GM19397 (cell line): Measurements from ENCODE around the gene TRIB2.

ENCODE experiments used
- ATAC-seq: cut with Tn5 transposase; IDR thresholded peaks from one replicate; pipeline ENCODE4 v1.9.1; 2021; ENCODE audit warnings: mild to moderate bottlenecking, moderate library complexity; ENCODE audit not compliant: unreplicated experiment

Gene TRIB2

DNA sequence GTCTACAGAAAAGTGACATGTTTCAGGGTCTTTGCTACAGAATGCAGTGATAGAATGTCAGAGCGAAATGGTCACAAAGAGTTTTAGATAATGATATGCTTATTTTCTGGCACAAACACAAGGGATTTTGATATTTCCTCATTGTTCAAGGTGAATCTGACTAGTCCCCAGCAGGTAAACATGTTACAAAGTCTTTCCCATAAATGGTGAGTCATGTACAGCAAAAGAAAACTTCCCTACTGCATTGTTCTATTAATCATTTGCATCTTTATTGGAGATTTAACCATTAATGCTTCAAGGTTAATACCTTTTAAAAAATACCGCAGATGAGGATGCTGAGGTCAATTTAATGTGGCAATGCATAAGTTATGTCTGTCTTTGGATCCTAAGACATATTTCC is 19.1 kb upstream of the TRIB2 start:
- ATAC-seq = no peak

GRCh38 chr2:12700989-12701388 is 15.7 kb upstream of the TRIB2 start:
- no peak for ATAC-seq

- ATAC-seq = no peak
Measured at GRCh38 chr2:12701786-12702167, 15.0 kb upstream of the TRIB2 start.

DNA sequence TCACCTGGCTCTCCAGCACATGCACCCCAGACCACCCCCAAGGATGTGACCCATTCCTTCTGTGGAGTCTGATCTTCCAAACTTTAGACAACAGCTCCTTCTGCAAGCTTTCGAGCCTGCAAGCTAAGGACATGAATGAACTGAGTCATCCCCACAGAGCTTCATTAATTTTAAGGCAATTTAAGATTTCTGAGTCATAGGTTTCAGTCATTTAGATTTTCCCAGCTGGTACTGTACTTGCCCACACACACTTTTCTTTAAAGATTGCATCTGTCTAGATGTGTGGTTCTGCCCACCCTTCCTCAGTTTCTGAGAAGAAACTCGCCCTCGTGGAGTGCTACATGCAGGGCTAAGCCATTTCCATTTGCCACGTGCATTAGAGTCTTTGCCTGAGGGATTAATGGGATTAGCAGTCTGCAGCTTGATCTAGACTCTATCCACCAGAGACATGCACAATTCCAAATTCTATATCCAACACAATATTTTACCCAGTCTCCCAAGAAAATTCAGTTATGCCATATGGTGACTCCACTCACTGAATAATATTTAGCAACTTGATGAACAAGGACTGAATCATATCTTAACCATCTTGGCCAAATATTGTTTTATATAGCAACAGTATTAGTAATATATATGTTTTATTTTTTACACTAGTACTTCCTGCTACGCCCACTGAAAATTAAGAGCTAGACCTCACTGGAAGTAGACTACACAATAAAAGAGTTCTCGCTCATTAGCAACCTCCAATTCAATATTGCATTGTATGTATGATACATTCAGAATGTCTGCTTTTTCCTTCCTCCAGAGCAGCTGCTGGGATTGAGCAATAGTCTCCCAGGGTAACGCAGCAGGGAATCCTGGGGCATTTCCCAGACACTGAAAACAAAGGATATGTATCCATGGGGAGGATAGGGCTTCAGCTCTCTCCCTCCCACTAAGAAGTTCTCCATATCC is 14.3 kb upstream of the TRIB2 start:
- ATAC-seq = no peak

- ATAC-seq = no peak
Measured at GRCh38 chr2:12704378-12704777, 12.4 kb upstream of the TRIB2 start.

DNA sequence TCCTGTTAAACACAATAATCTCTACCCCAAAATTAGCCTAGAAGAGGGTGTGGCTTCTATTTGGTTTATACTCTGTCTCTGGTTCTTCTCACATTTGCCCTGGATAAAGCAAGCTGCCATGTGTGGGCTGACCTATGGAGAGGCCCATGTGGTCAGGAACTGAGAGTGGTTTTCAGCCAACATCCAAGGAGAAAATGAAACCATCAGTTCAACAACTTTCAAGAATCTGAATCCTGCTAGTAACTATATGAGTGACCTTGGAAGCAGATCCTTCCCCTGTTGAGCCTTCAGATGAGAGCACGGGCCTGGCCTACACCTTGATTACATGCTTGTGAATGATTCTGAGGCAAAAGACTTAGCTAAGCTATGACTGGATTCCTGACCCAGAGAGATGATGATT is 11.5 kb upstream of the TRIB2 start:
- ATAC-seq = no peak

DNA sequence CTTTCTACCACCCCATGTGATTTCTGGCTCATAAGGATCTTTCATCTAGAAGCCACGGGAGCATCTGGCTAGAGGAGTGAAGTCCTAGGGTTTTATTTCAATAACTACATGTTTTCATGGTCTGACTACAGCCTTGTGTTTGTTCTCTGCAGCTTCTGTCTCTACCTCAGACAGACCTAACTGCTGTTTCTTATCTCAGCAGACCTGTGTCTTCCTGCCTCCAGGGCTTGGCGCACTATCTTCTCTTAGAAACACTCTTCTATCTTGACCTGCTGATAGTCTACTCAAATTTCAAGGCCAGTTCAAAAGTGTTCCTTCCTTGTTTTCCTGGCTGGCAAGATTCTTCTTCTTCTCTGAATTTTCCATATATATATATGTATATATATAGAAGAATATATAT is 11.0 kb upstream of the TRIB2 start:
- no peak for ATAC-seq

DNA sequence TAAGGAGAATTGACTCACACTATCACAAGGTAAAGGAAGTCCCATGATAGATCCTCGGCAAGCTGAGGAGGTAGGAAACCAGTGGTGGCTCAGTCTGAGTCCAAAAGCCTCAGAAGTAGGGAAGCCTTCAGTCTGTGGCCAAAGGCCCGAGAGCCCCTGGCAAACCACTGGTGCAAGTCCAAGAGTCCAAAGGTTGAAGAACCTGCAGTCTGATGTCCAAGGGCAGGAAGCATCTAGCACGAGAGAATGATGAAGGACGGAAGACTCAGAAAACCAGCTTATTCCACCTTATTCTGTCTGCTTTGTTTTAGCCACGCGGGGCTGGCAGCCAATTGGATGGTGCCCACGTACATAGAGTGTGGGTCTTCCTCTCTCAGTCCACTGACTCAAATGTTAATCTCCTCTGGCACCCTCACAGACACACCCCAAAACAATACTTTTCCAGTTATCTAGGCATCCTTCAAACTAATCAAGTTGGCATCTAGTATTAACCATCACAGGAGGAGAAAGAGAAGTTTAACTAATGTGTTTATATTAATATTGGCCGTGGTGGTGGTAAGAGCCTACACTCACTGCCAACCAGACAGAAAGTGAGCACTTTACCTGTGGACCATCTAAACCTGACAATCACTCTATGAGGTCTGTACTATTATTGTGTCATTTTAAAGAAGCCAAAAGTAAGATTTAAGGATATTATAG is 8.1 kb upstream of the TRIB2 start:
- ATAC-seq = no peak

- no peak for ATAC-seq
Measured at GRCh38 chr2:12709207-12709522, 7.6 kb upstream of the TRIB2 start.

DNA sequence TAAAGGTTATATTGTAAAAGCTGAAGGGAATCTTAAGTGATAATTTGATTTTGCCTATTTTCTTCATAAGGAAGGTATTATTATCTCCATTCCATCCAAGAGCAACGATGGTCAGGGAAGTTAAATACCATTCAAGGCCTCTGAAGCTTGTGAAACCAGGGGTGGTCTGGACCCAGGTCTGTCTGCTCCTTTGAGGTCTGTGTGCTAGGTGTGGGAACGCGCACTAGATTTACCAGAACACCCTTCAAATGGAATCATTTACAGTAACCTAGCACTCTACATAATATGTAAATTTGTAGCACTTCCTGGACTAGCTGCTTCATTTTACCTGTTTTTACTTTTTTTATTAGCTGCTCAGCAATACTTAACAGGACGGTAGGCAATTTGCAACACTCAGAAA is 6.4 kb upstream of the TRIB2 start:
- ATAC-seq = no peak

DNA sequence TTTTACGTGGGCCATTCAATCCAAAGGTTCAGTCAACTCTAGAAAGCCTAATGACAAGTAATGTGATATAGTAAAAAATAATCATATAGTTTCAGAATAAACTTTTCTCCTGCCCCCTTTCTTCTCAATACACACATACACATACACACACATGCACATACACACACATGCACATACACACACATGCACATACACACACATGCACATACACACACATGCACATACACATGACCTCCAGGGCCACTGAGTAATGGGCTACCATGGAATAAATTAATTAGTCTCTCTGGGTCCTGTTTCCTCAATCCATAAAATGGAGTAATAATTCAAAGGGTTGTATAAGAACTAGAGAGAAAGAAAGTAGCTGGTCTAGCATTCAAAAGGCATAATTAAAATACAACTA is 5.4 kb upstream of the TRIB2 start:
- no peak for ATAC-seq

DNA sequence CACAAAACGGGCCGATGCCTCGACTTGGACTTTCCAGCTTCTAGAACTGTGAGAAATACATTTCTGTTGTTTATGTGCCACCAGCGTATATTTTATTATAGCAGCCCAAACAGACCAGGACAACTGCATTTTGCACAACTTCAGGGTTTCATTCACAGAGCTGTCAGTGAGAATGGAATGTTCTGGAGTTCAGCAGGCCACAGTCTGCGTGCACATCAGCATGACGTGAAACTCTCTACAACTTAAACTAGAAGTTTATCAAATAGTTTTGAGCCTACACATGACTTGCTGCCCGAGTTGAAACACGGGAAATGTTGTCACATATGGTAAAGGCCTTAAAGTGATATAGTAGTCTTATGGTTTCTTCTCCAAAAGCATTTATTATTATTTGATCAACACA is 3.9 kb upstream of the TRIB2 start:
- no peak for ATAC-seq

GRCh38 chr2:12714391-12715221 is 2.1 kb upstream of the TRIB2 start:
- no peak for ATAC-seq

DNA sequence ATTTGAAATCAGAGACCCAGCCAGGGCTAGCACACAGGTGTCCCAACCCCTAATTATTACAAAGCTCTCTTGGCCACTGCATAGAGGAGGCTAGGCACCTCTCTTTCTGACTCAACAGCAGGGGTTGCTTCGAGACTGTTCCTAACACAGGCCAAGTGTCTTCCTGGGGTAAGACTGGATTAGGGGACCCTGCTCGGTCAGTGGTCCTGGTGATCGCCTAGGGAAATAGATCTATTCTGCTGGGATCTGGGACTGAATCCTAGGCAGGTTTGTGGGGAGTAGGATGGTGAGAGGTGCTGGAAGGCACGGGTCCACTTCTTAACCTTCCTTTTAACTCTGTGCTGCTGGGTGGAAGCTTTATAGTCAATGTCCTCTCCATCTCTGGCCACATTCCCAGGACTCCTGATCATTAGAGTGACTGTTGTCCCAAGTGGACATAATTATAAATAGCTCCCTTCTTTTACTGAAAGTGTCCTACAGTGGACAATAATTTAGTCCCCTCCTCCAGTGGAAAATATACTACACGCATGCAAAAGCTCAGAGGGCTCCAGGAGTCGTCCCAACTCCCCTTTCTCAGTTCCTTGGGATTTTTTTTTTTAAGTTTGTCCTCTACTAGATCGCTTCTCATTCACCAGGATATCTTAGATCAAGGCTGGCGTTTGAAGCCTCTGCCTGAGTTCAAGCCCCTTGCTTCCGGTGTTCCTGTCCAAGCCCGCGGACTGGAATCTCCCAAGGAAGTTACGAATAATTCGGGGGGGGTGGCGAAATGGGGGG is 1.3 kb upstream of the TRIB2 start:
- ATAC-seq = no peak

- ATAC-seq = no peak
Measured at GRCh38 chr2:12716032-12716281, 779 bp upstream of the TRIB2 start.

- ATAC-seq = no peak
Measured at GRCh38 chr2:12717191-12718014, 667 bp downstream of the TRIB2 start.

DNA sequence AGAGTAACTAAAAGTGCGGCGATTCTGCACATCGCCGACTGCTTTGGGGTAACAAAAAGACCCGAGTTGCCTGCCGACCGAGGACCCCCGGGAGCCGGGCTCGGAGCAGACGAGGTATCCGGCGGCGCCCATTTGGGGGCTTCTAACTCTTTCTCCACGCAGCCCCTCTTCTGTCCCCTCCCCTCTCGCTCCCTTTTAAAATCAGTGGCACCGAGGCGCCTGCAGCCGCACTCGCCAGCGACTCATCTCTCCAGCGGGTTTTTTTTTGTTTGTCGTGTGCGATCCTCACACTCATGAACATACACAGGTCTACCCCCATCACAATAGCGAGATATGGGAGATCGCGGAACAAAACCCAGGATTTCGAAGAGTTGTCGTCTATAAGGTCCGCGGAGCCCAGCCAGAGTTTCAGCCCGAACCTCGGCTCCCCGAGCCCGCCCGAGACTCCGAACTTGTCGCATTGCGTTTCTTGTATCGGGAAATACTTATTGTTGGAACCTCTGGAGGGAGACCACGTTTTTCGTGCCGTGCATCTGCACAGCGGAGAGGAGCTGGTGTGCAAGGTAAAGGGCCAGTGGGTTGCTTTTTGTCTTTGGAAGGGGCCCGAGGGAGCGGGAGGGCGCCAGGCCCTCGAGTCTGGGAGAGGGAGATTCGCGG is 1.4 kb downstream of the TRIB2 start:
- no peak for ATAC-seq

DNA sequence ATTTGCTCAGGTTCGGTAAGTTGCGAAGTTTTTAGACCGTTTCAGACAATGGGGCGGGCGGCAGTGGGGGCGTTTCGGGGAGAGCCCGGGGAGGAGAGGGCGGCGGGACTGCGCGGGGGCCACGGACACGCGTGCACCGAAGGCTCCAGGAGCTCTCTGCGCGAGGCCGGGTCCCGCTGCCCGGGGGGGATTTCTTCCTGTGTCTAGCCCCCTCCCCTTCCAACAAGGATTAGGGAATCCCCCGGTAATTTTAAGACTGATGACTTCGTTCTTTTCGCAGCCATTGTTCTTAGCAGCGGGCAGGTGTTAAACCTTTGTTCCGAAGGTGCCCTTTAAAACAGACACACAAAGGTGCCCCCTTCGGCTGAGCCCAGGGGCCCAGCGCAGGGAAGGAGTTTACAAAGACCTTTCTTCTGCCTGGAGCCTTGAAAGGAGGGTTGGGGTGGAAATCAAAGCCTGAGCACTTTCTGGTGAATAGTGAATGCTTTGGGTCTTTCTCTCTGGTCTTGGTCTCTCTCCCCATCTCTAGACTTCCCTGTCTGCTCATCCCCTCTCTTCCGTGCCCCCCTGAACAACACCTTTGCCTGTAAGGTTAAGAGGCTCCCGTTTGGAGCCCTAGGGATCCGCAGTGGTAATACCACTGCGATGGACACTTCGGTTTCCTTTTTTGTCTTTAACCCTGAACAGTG is 2.1 kb downstream of the TRIB2 start:
- ATAC-seq = no peak
